ENCODE measurements around the gene SPEG. TPM values are rescaled to one million over a fixed set of nuclear protein-coding genes. Genes with fewer than 3 reads are reported as not detected.

Gene SPEG
- total and polyA plus RNA-seq, 2 of the 13 experiments (the other 11 are each of a cell fraction or from before 2014, with no cell fraction given): 0.18 to 0.24 TPM

GRCh38 chr2:219530048-219530963 is 95.7 kb downstream of the SPEG start (continued):
- TF ChIP-seq RARA (CRISPR knock-in tag; IDR thresholded peaks at IDR 0.05): no peak
- peak; percentile 60; the same call in 1 of the 2 replicates for TF ChIP-seq THRA (CRISPR knock-in tag; IDR thresholded peaks at IDR 0.05; ENCODE audit: borderline replicate concordance)
- TF ChIP-seq ZBTB40 (IDR thresholded peaks at IDR 0.05): no peak
- TF ChIP-seq ZBTB40 (CRISPR knock-in tag; IDR thresholded peaks at IDR 0.05): 0 out of 2 replicates have a peak, but pooled peaks have one; percentile 11
- no peak for TF ChIP-seq ZFP90 (CRISPR knock-in tag; IDR thresholded peaks at IDR 0.05; ENCODE audit: borderline replicate concordance)
- TF ChIP-seq HBP1 (CRISPR knock-in tag; IDR thresholded peaks at IDR 0.05; ENCODE audit: low read depth): no peak
- TF ChIP-seq FOXJ3 (CRISPR knock-in tag; IDR thresholded peaks at IDR 0.05; ENCODE audit: borderline replicate concordance): no peak
- TF ChIP-seq ZSCAN29 (CRISPR knock-in tag; conservative IDR thresholded peaks at IDR 0.05): no peak
- no peak for TF ChIP-seq KAT2B (IDR thresholded peaks at IDR 0.05; ENCODE audit: borderline replicate concordance, low read depth, low read length)
- peak; percentile 79 for TF ChIP-seq CBX5 (CRISPR knock-in tag; IDR thresholded peaks at IDR 0.05; ENCODE audit: borderline replicate concordance)
- no peak for TF ChIP-seq ZNF629 (CRISPR knock-in tag; conservative IDR thresholded peaks at IDR 0.05)
- peak; percentile 8 for TF ChIP-seq TEAD3 (CRISPR knock-in tag; optimal IDR thresholded peaks at IDR 0.05; ENCODE audit: borderline replicate concordance)
- no peak for TF ChIP-seq ZC3H4 (CRISPR knock-in tag; IDR thresholded peaks at IDR 0.05; ENCODE audit: borderline replicate concordance)
- no peak for TF ChIP-seq KLF15 (CRISPR knock-in tag; IDR thresholded peaks at IDR 0.05; ENCODE audit: borderline replicate concordance)
- no peak for TF ChIP-seq TAF1 (CRISPR knock-in tag; IDR thresholded peaks at IDR 0.05)
- TF ChIP-seq ONECUT2 (CRISPR knock-in tag; IDR thresholded peaks at IDR 0.05): no peak
- TF ChIP-seq KLF12 (CRISPR knock-in tag; IDR thresholded peaks at IDR 0.05; ENCODE audit: borderline replicate concordance): no peak
- TF ChIP-seq CENPT (CRISPR knock-in tag; IDR thresholded peaks at IDR 0.05; ENCODE audit: low read depth): no peak
